GM12874 (cell line): ENCODE data around the gene CHSY3.

ENCODE experiments used
- CTCF ChIP-seq: IDR thresholded peaks from 2 replicates; pipeline ENCODE4 v1.5.1; 2011; ENCODE audit warnings: low read depth, mild to moderate bottlenecking, control low read depth, low read length, moderate library complexity; ENCODE audit not compliant: insufficient read depth

The CHSY3 gene

GRCh38 chr5:130045334-130045733 lies 141.1 kb downstream of the CHSY3 start:
- no peak for TF ChIP-seq CTCF

- no peak for TF ChIP-seq CTCF
Observed at GRCh38 chr5:130050585-130050984, 146.3 kb downstream of the CHSY3 start.

GRCh38 chr5:130052752-130053151 lies 148.5 kb downstream of the CHSY3 start:
- TF ChIP-seq CTCF: no peak

DNA sequence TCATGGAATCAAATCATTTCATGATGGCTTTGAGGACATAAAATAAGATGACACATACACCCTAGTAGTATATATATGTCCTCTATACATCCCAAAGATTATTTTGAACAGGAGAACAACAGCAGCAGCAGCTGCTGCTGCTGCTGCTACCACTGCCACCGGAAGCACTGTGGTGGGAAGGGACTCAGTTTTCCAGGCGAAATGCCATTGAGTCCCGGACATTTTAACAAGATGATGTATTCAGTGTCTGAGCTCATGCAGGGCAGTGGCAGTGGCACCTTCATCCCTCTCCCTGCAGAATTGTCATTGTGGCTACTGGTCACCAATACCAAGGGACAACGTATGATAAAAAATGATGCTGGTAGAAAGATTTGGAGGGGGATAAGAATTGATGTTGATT lies 151.3 kb downstream of the CHSY3 start:
- TF ChIP-seq CTCF: no peak

GRCh38 chr5:130061746-130062145 lies 157.5 kb downstream of the CHSY3 start:
- no peak for TF ChIP-seq CTCF

DNA sequence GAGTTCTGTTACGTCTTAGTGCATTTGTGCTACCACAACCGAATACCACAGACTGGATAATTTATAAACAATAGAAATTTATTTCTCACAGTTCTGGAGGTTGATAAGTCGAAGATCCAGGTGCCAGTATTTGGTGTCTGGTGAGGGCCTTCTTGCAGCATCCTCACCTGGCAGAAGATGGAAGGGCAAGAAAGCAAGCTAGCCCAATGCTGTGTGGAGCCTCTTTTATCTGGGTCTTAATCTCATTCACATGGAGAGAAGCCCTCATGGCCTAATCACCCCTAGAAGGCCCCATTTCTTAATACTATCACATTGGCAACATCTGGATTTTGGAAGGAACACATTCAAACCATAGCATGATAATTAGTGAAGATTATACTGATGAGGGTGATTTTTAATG lies 159.3 kb downstream of the CHSY3 start:
- TF ChIP-seq CTCF: no peak

DNA sequence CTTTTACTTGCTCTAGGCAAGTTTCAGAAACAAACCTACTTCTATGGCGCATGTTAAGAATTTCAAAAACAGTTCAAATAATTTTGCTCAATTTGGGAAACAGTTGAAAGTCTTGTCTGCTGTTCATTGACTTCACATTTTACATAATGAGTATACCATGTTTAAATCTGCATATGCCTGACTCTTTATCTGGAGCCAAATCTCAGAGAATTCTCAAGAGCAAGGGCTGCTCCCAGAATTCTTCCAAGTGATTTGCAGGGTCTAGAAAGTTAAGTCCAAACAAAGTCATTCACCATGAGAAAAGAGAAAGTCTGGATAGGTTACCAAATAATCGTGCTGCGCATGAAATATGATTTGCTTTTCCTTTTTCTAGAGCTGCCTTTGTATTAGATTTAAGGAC lies 160.2 kb downstream of the CHSY3 start:
- no peak for TF ChIP-seq CTCF

GRCh38 chr5:130065617-130066016 lies 161.4 kb downstream of the CHSY3 start:
- TF ChIP-seq CTCF: no peak
